ENCODE data around the gene SLC12A7. TPM values are rescaled to one million over a fixed set of nuclear protein-coding genes. Genes with fewer than 3 reads are reported as not detected.

The SLC12A7 gene
- total RNA-seq, 2 donors from 2014 or later: 27.6 to 138 TPM

- H3K36me3 ChIP-seq: no peaks in the 10 kb centered on the region
- no peak overlapping the region for H3K27ac ChIP-seq
Observed at GRCh38 chr5:1052076-1052475, 59.8 kb downstream of the SLC12A7 start.

GRCh38 chr5:1051366-1051720 lies 60.5 kb downstream of the SLC12A7 start:
- H3K4me3 ChIP-seq: no peak overlapping the region
- no peak for TF ChIP-seq POLR2A (IDR thresholded peaks at IDR 0.05)
- no peak for DNase-seq (ENCODE audit: low spot score)
- no peaks in the 10 kb centered on the region for H3K27me3 ChIP-seq (replicated peaks; ENCODE audit: insufficient read depth)
- no peak overlapping the region for H3K27ac ChIP-seq
- intact Hi-C loops (cut with DNase I): no loop called here
- no peaks in the 10 kb centered on the region for H3K9me3 ChIP-seq
- H3K36me3 ChIP-seq: no peaks in the 10 kb centered on the region
- WGBS: 76% methylated on average over 16 of the region's 16 CpGs
- no peaks in the 10 kb centered on the region for H3K4me1 ChIP-seq (replicated peaks)

More at GRCh38 chr5:1052076-1052475, 59.8 kb downstream of the SLC12A7 start:
- H3K4me1 ChIP-seq (replicated peaks): no peaks in the 10 kb centered on the region
- H3K27me3 ChIP-seq (replicated peaks; ENCODE audit: insufficient read depth): no peaks in the 10 kb centered on the region
- TF ChIP-seq POLR2AphosphoS5 (IDR thresholded peaks at IDR 0.05): no peak
- TF ChIP-seq CTCF (IDR thresholded peaks at IDR 0.05): no peak
- TF ChIP-seq POLR2A (IDR thresholded peaks at IDR 0.05): no peak
- no peak overlapping the region for H3K4me3 ChIP-seq
- 91% methylated on average over 16 of the region's 17 CpGs for WGBS
- no peak for DNase-seq (ENCODE audit: low spot score)
- intact Hi-C loops (cut with DNase I): no loop called here
- H3K9me3 ChIP-seq: no peaks in the 10 kb centered on the region

GRCh38 chr5:1050423-1051365 lies 61.2 kb downstream of the SLC12A7 start:
- H3K9me3 ChIP-seq: no peaks in the 10 kb centered on the region
- H3K36me3 ChIP-seq: no peaks in the 10 kb centered on the region
- no peaks in the 10 kb centered on the region for H3K4me1 ChIP-seq (replicated peaks)
- no peak for TF ChIP-seq POLR2A (IDR thresholded peaks at IDR 0.05)
- H3K4me3 ChIP-seq: no peak overlapping the region
- no peak for DNase-seq (ENCODE audit: low spot score)
- no peak overlapping the region for H3K27ac ChIP-seq
- no peaks in the 10 kb centered on the region for H3K27me3 ChIP-seq (replicated peaks; ENCODE audit: insufficient read depth)
- 76% methylated on average over 25 of the region's 29 CpGs for WGBS
- intact Hi-C loops (cut with DNase I): no loop called here

GRCh38 chr5:1048861-1049838 lies 62.7 kb downstream of the SLC12A7 start:
- H3K4me1 ChIP-seq (replicated peaks): no peaks in the 10 kb centered on the region
- WGBS: 81% methylated on average over 39 of the region's 39 CpGs
- no peak for DNase-seq (ENCODE audit: low spot score)
- intact Hi-C loops (cut with DNase I): no loop called here
- H3K4me3 ChIP-seq: no peak overlapping the region
- no peaks in the 10 kb centered on the region for H3K36me3 ChIP-seq
- no peaks in the 10 kb centered on the region for H3K27me3 ChIP-seq (replicated peaks; ENCODE audit: insufficient read depth)
- TF ChIP-seq CTCF (IDR thresholded peaks at IDR 0.05): no peak
- TF ChIP-seq POLR2A (IDR thresholded peaks at IDR 0.05): no peak
- no peak for TF ChIP-seq POLR2AphosphoS5 (IDR thresholded peaks at IDR 0.05)
- no peak overlapping the region for H3K27ac ChIP-seq
- H3K9me3 ChIP-seq: no peaks in the 10 kb centered on the region

GRCh38 chr5:1048162-1048721 lies 63.6 kb downstream of the SLC12A7 start:
- no peak for DNase-seq (ENCODE audit: low spot score)
- Histone ChIP-seq H3K4me1 (replicated peaks) (no peaks in the 10 kb centered on the region), H3K36me3 (no peaks in the 10 kb centered on the region), H3K27me3 (replicated peaks; ENCODE audit: insufficient read depth) (no peaks in the 10 kb centered on the region), H3K9me3 (no peaks in the 10 kb centered on the region), H3K27ac (no peak overlapping the region), H3K4me3 (no peak overlapping the region)
- WGBS: 88% methylated on average over 11 of the region's 11 CpGs
- no peak for TF ChIP-seq CTCF (IDR thresholded peaks at IDR 0.05)
- no peak for TF ChIP-seq POLR2A (IDR thresholded peaks at IDR 0.05)
- TF ChIP-seq POLR2AphosphoS5 (IDR thresholded peaks at IDR 0.05): no peak
- intact Hi-C loops (cut with DNase I): no loop called here
